GM18508 (cell line): Measurements from ENCODE around the gene PRAMEF8.
"Not testable (repeated sequence)": the region's sequence is repeated elsewhere in the genome, so short reads cannot be mapped to it uniquely, and the experiment has no call there.

Experiments
- ATAC-seq: cut with Tn5 transposase; IDR thresholded peaks from one replicate; pipeline ENCODE4 v1.9.1; 2021; ENCODE audit warnings: moderate number of reproducible peaks; ENCODE audit not compliant: insufficient read depth, unreplicated experiment

Gene PRAMEF8

DNA sequence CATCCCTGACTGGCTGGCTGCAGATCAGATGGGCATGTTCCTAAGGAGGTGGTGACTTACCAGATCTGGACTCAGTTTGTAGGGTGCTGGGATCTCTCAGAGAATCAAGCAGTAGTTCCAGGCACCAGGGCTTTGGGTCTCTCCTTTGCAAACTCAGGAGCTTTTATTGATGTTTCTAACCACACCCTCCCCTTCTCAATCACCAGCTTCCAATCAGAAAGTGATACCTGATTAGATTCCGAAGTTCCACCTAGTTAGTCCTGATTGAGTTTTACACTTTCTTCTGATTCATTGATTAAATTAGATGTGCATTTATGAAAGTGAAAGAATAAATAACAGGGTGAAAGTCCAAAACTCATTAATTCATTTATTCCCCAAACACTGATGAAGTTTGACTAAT, at the start of gene PRAMEF8:
Gene PRAMEF8, minus strand, starts transcription at position 101 of the 400 bp plus-strand sequence. CDS start 1,046 bp downstream, outside the sequence.
- not testable (repeated sequence) for ATAC-seq

DNA sequence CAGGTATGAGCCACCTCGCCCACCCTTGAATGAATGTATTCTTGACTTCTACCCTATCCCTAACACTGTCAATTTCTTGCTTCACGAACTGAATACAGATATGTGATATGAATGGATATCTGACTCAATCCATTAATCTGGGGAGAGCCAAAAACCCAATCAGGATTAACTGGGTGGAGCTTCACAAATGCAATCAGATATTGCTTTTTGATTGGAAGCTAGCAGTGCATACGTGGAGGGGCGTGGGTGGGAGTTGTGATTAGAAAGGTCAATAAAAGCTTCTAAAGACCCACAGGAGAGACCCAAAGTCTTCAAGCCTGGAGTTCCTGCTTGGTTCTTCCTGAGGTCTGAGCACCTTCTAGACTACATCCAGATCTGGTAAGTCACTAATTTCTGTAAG, 30.3 kb upstream of the PRAMEF8 start, which contains the start of gene PRAMEF15:
Gene PRAMEF15, plus strand, starts transcription at position 301 of the 400 bp plus-strand sequence. CDS start 2,827 bp downstream, outside the sequence.
- ATAC-seq: not testable (repeated sequence)

- ATAC-seq: not testable (repeated sequence)
Measured at GRCh38 chr1:13303239-13303638, 18.3 kb upstream of the PRAMEF8 start, which contains the start of gene PRAMEF33. TSS of gene PRAMEF33 (plus strand) at chr1:13303539. CDS start at chr1:13305955, 2,416 bp downstream.

GRCh38 chr1:13302197-13302596, 17.3 kb upstream of the PRAMEF8 start:
- ATAC-seq: not testable (repeated sequence)

DNA sequence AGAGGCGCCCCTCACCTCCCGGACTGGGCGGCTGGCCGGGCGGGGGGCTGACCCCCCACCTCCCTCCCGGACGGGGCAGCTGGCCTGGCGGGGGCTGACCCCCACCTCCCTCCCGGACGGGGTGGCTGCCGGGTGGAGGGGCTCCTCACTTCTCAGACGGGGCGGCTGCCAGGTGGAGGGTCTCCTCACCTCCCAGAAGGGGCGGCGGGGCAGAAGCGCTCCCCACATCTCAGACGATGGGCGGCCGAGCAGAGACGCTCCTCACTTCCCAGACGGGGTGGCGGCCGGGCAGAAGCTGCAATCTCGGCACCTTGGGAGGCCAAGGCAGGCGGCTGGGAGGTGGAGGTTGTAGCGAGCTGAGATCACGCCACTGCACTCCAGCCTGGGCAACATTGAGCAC, 13.8 kb upstream of the PRAMEF8 start:
- not testable (repeated sequence) for ATAC-seq

GRCh38 chr1:13297216-13297931, 12.4 kb upstream of the PRAMEF8 start:
- ATAC-seq: not testable (repeated sequence)

DNA sequence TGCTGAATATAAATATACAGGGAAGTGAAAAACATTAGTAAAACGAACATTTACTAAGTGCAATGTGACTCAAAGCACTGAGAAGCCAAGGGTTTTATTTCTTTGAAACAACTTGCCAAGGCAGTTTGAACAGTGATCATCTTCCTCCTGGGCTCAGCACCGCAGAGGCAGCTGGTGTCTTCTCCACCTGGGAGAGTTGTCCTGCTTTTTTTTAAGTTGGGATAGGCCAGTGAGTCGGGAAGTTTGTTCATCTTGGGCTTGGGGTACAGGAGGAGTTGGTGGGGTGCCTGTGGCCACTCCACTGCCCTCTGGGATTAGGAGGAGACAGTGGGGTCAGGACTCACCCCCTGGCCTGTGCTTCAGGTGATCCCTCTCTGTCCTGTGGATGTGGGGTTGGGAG, 4.1 kb upstream of the PRAMEF8 start:
- ATAC-seq: not testable (repeated sequence)

DNA sequence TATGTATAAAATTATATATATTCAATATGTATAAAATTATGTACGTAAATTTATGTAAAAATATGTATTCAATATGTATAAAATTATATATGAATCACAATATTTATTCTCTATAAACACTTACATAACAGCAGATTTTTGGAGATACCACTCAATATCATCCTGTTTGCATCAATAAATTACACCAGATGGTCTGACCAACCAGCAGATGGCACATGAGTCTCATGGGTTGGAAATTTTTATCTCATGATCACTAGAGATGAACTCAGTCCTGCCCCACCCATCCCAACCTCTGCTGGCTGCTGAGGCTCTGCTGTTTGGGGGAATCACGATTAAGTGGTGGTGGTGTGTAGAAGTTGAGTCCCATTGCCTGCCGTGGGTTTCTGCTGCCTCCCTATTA, 5.3 kb downstream of the PRAMEF8 start:
- not testable (repeated sequence) for ATAC-seq

DNA sequence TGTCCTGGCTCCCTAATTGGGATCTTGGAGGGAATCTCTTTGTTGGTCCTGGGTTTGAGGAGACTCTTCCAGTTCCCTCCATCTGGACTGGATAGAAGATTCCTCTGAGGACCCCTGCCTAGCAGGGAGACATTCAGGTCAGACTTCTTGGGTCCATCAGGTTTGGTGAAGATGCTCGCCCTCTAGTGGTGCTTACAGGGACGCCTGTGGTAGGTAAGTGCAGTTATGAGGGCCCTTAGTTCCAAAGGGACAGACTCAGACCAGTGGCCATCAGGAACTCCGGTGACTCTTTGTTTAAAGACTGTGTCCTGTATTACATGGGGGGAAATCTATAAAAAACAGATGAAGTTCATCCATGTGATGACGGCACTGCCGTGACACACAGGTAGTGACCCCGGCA, 7.9 kb downstream of the PRAMEF8 start:
- not testable (repeated sequence) for ATAC-seq

DNA sequence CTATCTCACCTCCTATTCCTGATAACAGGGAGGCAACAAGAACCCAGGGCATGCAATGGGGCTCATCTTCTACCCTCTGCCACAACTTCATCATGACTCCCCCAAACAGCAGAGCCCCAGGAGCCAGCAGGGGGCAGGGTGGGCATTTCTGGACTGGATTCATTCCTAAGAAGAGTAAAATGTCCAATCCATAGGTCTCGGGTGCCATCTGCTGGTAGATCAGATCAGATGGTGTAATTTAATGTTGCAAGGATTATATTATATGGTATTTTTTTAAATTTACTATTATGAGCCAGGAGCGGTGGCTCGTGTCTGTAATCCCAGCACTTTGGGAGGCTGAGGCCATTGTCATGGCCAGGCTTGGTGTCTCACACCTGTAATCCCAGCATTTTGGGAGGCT, 19.8 kb downstream of the PRAMEF8 start:
- ATAC-seq: not testable (repeated sequence)

GRCh38 chr1:13253898-13254297, 31.0 kb downstream of the PRAMEF8 start, which contains the start of gene PRAMEF5:
TSS of gene PRAMEF5 (plus strand) at chr1:13254198. CDS start at chr1:13259269, 5,071 bp downstream.
- not testable (repeated sequence) for ATAC-seq

- not testable (repeated sequence) for ATAC-seq
Measured at GRCh38 chr1:13247122-13247521, 37.8 kb downstream of the PRAMEF8 start.

GRCh38 chr1:13246554-13246871, 38.4 kb downstream of the PRAMEF8 start:
- not testable (repeated sequence) for ATAC-seq

DNA sequence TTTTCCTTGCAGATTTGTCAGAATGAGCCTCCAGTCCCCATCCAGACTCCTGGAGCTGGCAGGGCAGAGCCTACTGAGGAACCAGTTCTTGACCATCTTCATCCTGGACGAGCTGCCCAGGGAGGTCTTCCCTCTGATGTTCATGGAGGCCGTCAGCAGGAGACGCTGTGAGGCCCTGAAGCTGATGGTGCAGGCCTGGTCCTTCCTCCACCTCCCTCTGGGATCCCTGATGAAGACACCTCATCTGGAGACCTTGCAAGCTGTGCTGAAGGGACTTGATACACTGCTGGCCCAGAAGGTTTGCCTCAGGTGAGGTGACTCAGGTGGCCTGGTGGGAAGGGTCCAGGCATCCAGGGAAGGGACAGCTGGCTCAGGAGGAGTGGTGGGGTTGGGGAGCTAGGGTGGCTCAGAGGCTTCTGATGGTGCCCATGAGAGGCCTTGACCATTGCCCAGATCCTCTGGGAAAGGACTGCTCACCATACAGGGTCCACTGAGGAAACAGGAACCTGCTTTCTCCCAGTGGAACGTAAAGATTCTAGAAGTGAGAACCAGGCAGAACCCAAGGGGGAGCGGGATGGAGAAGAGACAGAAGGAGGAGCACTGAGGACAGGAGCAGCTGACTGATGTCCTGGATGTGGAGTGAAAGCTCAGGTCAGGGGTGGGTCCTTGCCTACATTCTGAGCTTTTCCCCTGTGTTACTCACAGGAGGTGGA, 38.9 kb downstream of the PRAMEF8 start:
- ATAC-seq: not testable (repeated sequence)

DNA sequence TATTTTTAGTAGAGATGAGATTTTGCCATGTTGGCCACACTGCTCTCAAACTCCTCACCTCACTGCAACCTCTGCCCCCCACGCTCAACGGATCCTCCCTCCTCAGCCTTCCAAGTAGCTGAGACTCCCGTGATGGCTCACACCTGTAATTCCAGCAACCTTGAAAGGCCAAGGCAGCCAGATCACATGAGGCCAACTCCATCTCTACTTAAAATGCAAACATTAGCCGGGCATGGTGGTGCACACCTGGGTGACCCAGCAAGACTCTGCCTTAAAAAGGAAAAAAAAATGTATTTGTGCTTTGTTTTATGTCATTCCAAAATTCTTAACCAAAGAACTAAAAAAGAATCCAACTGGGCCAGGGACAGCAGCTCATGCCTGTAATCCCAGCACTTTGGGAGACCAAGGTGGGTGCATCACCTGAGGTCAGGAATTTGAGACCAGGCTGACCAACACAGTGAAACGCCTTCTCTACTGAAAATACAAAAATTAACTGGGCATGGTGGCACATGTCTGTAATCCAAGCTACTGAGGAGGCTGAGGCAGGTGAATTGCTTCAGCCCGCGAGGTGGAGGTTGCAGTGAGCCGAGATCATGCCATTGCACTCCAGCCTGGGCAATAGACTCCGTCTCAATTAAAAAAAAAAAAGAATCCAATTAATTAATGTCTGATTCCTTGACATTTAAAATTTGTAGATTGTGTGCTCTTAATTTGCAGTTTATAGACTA, 41.2 kb downstream of the PRAMEF8 start:
- not testable (repeated sequence) for ATAC-seq

DNA sequence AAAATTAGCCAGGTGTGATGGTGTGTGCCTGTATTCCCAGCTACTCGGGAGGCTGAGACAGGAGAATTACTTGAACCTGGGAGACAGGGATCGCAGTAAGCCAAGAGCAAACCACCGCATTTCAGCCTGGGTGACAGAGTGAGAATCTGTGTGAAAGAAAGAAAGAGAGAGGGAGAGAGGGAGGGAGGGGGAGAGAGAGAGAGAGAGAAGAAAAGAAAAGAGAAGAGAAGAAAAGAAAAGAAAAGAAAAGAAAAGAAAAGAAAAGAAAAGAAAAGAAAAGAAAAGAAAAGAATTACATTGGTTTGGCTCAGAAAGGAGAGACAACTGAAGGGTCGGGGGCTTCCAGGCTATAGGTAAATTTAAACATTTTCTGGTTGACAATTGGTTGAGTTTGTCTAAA, 45.3 kb downstream of the PRAMEF8 start:
- ATAC-seq: not testable (repeated sequence)

DNA sequence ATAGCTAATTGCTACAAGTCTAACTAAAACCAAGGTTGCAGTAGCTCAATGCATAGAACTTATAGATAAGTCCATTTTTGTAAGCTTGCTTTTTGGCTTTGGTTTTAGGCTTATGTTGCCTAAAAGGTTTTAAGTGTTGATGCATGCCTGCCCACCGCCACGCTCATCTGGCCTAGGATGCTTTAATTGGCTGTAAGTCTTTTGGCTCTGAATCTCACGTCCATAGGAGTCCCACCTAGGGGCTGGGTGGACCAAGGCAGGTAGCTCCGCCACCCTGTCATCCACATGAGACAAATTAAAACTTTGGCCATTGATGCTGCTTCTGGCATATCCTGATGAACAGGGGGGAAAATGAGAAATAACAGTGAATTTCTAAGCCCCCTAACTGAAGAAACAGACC, 47.4 kb downstream of the PRAMEF8 start:
- ATAC-seq: not testable (repeated sequence)

DNA sequence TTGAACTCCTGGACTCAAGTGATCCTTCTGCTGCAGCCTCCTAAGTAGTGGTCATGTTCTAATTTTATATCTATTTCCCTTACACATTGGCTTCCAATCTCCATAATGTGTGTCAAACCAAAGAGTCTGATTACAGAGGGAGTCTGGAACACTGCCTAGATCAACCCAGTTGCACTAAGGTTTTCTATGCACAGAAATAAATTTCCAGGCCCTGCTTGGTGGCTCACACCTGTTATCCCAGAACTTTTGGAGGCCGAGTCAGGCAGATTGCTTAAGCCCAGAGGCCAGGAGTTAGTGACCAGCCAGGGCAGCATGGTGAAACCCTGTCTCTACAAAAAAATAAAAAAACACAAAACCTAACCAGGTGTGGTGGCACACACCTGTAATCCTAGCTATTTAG, 50.9 kb downstream of the PRAMEF8 start:
- ATAC-seq: not testable (repeated sequence)

- ATAC-seq: not testable (repeated sequence)
Measured at GRCh38 chr1:13232056-13232455, 52.9 kb downstream of the PRAMEF8 start.
